H9 (cell line): ENCODE results near the gene SLC22A12. TPM values are rescaled to one million over a fixed set of nuclear protein-coding genes. Genes with fewer than 3 reads are reported as not detected.

ENCODE experiments used
- DNase-seq: peaks from one replicate; pipeline ENCODE4 v3.0.0-alpha.2; 2017
- H2AFZ ChIP-seq: one replicate; pipeline ENCODE4 v1.6.1; 2013; ENCODE audit warnings: mild to moderate bottlenecking, low read length, control low read depth, moderate library complexity
- H2AK5ac ChIP-seq: 2 replicates; pipeline ENCODE4 v1.6.1; 2013; ENCODE audit warnings: low read length, control low read depth, mixed read lengths; ENCODE audit not compliant: insufficient read length
- H2BK120ac ChIP-seq: one replicate; pipeline ENCODE4 v1.6.1; 2013; ENCODE audit warnings: low read depth, mild to moderate bottlenecking, low read length, control low read depth, inconsistent platforms; ENCODE audit not compliant: poor library complexity, severe bottlenecking
- H2BK12ac ChIP-seq: 2 replicates; pipeline ENCODE4 v1.6.1; 2013; ENCODE audit warnings: low read length, control low read depth, mixed read lengths, low read depth; ENCODE audit not compliant: insufficient read length
- H2BK15ac ChIP-seq: 2 replicates; pipeline ENCODE4 v1.6.1; 2013; ENCODE audit warnings: low read depth, low read length, control low read depth
- H2BK20ac ChIP-seq: one replicate; pipeline ENCODE4 v1.6.1; 2013; ENCODE audit warnings: low read depth, mild to moderate bottlenecking, low read length, control low read depth, inconsistent platforms; ENCODE audit not compliant: poor library complexity, severe bottlenecking
- H2BK5ac ChIP-seq: 2 replicates; pipeline ENCODE4 v1.6.1; 2013; ENCODE audit warnings: low read length, control low read depth, mixed read lengths; ENCODE audit not compliant: insufficient read length
- H3K14ac ChIP-seq: 2 replicates; pipeline ENCODE4 v1.6.1; 2013; ENCODE audit warnings: low read length, control low read depth; ENCODE audit not compliant: insufficient read depth
- H3K18ac ChIP-seq: 2 replicates; pipeline ENCODE4 v1.6.1; 2013; ENCODE audit warnings: low read depth, mild to moderate bottlenecking, mixed read lengths, low read length, control low read depth; ENCODE audit not compliant: insufficient read length
- H3K23ac ChIP-seq: 2 replicates; pipeline ENCODE4 v1.6.1; 2013; ENCODE audit warnings: low read length, control low read depth, mixed read lengths, low read depth; ENCODE audit not compliant: insufficient read length
- H3K23me2 ChIP-seq: 2 replicates; pipeline ENCODE4 v1.6.1; 2013; ENCODE audit warnings: low read depth, mild to moderate bottlenecking, mixed read lengths, low read length, control low read depth; ENCODE audit not compliant: insufficient read length, poor library complexity, severe bottlenecking
- H3K27ac ChIP-seq: 2 replicates; pipeline ENCODE4 v1.5.1; 2013; ENCODE audit warnings: low read length, control low read depth, mixed read lengths, low read depth; ENCODE audit not compliant: insufficient read length
- H3K27me3 ChIP-seq: 2 replicates; pipeline ENCODE4 v1.6.1; 2013; ENCODE audit warnings: low read length, control low read depth, inconsistent platforms; ENCODE audit not compliant: insufficient read depth
- H3K4ac ChIP-seq: 2 replicates; pipeline ENCODE4 v1.6.1; 2013; ENCODE audit warnings: low read depth, mild to moderate bottlenecking, control low read depth, inconsistent platforms, low read length, moderate library complexity
- H3K4me1 ChIP-seq: 2 replicates; pipeline ENCODE4 v1.6.1; 2013; ENCODE audit warnings: low read length, control low read depth, inconsistent platforms; ENCODE audit not compliant: insufficient read depth
- H3K4me2 ChIP-seq: 2 replicates; pipeline ENCODE4 v1.6.1; 2013; ENCODE audit warnings: low read length, control low read depth, mixed read lengths; ENCODE audit not compliant: insufficient read length, insufficient read depth
- H3K56ac ChIP-seq: 2 replicates; pipeline ENCODE4 v1.6.1; 2013; ENCODE audit warnings: low read depth, mild to moderate bottlenecking, mixed read lengths, low read length, control low read depth; ENCODE audit not compliant: insufficient read length
- H3K79me1 ChIP-seq: 2 replicates; pipeline ENCODE4 v1.6.1; 2013; ENCODE audit warnings: low read depth, mild to moderate bottlenecking, moderate library complexity, low read length, control low read depth, inconsistent platforms; ENCODE audit not compliant: insufficient read depth, poor library complexity, severe bottlenecking
- H3K79me2 ChIP-seq: 2 replicates; pipeline ENCODE4 v1.6.1; 2013; ENCODE audit warnings: low read length, control low read depth, inconsistent platforms; ENCODE audit not compliant: insufficient read depth
- H3K9ac ChIP-seq: 2 replicates; pipeline ENCODE4 v1.6.1; 2013; ENCODE audit warnings: low read length, control low read depth, mixed read lengths; ENCODE audit not compliant: insufficient read length; ENCODE audit errors: extremely low read depth
- H3K9me3 ChIP-seq: one replicate; pipeline ENCODE4 v1.6.1; 2013; ENCODE audit warnings: low read depth, low read length, inconsistent platforms; ENCODE audit not compliant: control insufficient read depth
- H3T11ph ChIP-seq: one replicate; pipeline ENCODE4 v1.6.1; 2013; ENCODE audit warnings: mild to moderate bottlenecking, low read length, control low read depth, inconsistent platforms
- H4K20me1 ChIP-seq: one replicate; pipeline ENCODE4 v1.6.1; 2013; ENCODE audit not compliant: control insufficient read depth, insufficient read length, insufficient read depth
- H4K5ac ChIP-seq: 2 replicates; pipeline ENCODE4 v1.6.1; 2013; ENCODE audit warnings: low read depth, mild to moderate bottlenecking, mixed read lengths, low read length, control low read depth; ENCODE audit not compliant: insufficient read length
- H4K8ac ChIP-seq: replicated peaks from 2 replicates; pipeline ENCODE4 v1.6.1; 2013; ENCODE audit warnings: low read length, control low read depth, mixed read lengths, low read depth; ENCODE audit not compliant: insufficient read length
- H4K91ac ChIP-seq: 2 replicates; pipeline ENCODE4 v1.6.1; 2013; ENCODE audit warnings: low read depth, mild to moderate bottlenecking, moderate library complexity, mixed read lengths, low read length, control low read depth; ENCODE audit not compliant: insufficient read length
- H3K27ac Mint-ChIP-seq, 3 experiments: 2 replicates in 2 of 3; 3 replicates in 1 of 3; pipeline ENCODE4 v1.8.0; 2020 to 2021; ENCODE audit warnings: mixed read lengths in 3 of 3, mild to moderate bottlenecking in 1 of 3, moderate library complexity in 1 of 3
- H3K27me3 Mint-ChIP-seq: 2 replicates; pipeline ENCODE4 v1.8.0; 2021; ENCODE audit warnings: low read depth, mild to moderate bottlenecking, moderate library complexity, mixed read lengths
- H3K36me3 Mint-ChIP-seq, 3 experiments: 2 replicates in 2 of 3; 3 replicates in 1 of 3; pipeline ENCODE4 v1.8.0; 2020 to 2021; ENCODE audit warnings: low read depth in 3 of 3, mixed read lengths in 3 of 3; ENCODE audit not compliant: insufficient read depth in 1 of 3
- H3K4me1 Mint-ChIP-seq, 2 experiments: 2 replicates each; pipeline ENCODE4 v1.8.0; 2020; ENCODE audit warnings: mixed read lengths in 2 of 2
- H3K4me3 Mint-ChIP-seq, 2 experiments: 2 replicates in 1 of 2; 3 replicates in 1 of 2; pipeline ENCODE4 v1.8.0; 2020 to 2021; ENCODE audit warnings: mild to moderate bottlenecking in 2 of 2, mixed read lengths in 2 of 2, moderate library complexity in 1 of 2
- H3K9me3 Mint-ChIP-seq, 2 experiments: 2 replicates in 1 of 2; 3 replicates in 1 of 2; pipeline ENCODE4 v1.8.0; 2020; ENCODE audit warnings: mild to moderate bottlenecking in 2 of 2, mixed read lengths in 2 of 2, moderate library complexity in 1 of 2
- WGBS: extraction: QIAGEN DNeasy Blood & Tissue Kit; methylation state at CpG from one replicate; pipeline ENCODE4 v1.1.7; 2013; ENCODE audit warnings: missing lambda C conversion rate, low lambda C conversion rate, mixed read lengths; ENCODE audit not compliant: insufficient read length; ENCODE audit errors: extremely low coverage; 5-methylcytosine and 5-hydroxymethylcytosine counted together
- total RNA-seq: library from RNA; stranded (reverse); gene quantifications from 2 replicates; pipeline ENCODE4 v1.2.1, GENCODE V29; 2021
- TF ChIP-seq, protein P1 (sequence below): fragments of 200-600 bp; sonication (generic); conservative IDR thresholded peaks from 3 replicates; pipeline ENCODE4 v1.8.0; 2021; ENCODE audit warnings: antibody characterized with exemption, mild to moderate bottlenecking

SLC22A12 gene
- total RNA-seq, 1 experiment from 2014 or later = not detected

DNA sequence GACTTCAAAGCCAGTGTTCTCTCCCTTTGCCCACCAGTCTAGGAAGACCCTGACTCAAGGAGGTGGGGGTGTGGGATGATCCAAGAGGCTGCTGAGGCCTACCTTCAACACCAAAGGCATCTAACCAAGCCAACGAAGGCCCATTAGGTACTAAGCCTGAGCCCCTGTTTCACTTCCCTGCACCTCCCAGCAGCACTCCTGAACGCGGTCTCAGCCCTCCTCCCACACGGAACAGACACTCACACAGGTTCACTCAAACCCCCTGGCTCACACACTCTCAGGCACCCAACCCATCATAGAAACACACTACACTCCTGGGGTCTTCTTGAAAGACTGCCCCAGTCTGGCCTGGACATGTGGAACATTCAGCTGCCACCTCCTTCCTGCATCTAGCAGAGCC, 40.7 kb downstream of the SLC22A12 start:
- no peak overlapping the region for H3K4me2 ChIP-seq
- H3K14ac ChIP-seq = no peak overlapping the region
- no peak overlapping the region for H4K5ac ChIP-seq
- no peak overlapping the region for H3K23ac ChIP-seq
- no peak overlapping the region for H4K91ac ChIP-seq
- H2BK15ac ChIP-seq = no peak overlapping the region
- TF ChIP-seq, protein P1, sequence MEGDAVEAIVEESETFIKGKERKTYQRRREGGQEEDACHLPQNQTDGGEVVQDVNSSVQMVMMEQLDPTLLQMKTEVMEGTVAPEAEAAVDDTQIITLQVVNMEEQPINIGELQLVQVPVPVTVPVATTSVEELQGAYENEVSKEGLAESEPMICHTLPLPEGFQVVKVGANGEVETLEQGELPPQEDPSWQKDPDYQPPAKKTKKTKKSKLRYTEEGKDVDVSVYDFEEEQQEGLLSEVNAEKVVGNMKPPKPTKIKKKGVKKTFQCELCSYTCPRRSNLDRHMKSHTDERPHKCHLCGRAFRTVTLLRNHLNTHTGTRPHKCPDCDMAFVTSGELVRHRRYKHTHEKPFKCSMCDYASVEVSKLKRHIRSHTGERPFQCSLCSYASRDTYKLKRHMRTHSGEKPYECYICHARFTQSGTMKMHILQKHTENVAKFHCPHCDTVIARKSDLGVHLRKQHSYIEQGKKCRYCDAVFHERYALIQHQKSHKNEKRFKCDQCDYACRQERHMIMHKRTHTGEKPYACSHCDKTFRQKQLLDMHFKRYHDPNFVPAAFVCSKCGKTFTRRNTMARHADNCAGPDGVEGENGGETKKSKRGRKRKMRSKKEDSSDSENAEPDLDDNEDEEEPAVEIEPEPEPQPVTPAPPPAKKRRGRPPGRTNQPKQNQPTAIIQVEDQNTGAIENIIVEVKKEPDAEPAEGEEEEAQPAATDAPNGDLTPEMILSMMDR = no peak
- no peak overlapping the region for H3K27ac ChIP-seq
- no peaks in the 10 kb centered on the region for H3K9me3 ChIP-seq
- no peak overlapping the region for H2AK5ac ChIP-seq
- no peak overlapping the region for H3K9ac ChIP-seq
- no peak overlapping the region for H3T11ph ChIP-seq
- H4K8ac ChIP-seq = no peak overlapping the region
- no peak overlapping the region for H3K4me3 Mint-ChIP-seq
- no peak overlapping the region for H3K18ac ChIP-seq
- H3K79me2 ChIP-seq = no peaks in the 10 kb centered on the region
- H3K27me3 Mint-ChIP-seq = peaks cover 61% of the 10 kb centered on the region
- H3K27ac Mint-ChIP-seq = no peak overlapping the region
- H2BK120ac ChIP-seq = no peak overlapping the region
- H2BK12ac ChIP-seq = no peak overlapping the region
- H3K4me1 Mint-ChIP-seq = peaks cover 12 to 33% of the 10 kb centered on the region in 2 experiments
- peaks cover 5% of the 10 kb centered on the region; the same call in 1 of the 2 replicates for H3K27me3 ChIP-seq
- no peak overlapping the region for H2BK5ac ChIP-seq
- no peaks in the 10 kb centered on the region; the same call in 1 of the 2 replicates for H3K4me1 ChIP-seq
- H2BK20ac ChIP-seq = no peak overlapping the region
- peaks cover 0 to 4% (median 0%) of the 10 kb centered on the region in 3 experiments; a peak in 1 of 7 replicates for H3K36me3 Mint-ChIP-seq
- DNase-seq = no peak
- H4K20me1 ChIP-seq = no peaks in the 10 kb centered on the region
- H3K9me3 Mint-ChIP-seq = peaks cover 0 to 3% of the 10 kb centered on the region in 2 experiments; a peak in 1 of 5 replicates
- H3K79me1 ChIP-seq = no peaks in the 10 kb centered on the region
- no peaks in the 10 kb centered on the region for H3K23me2 ChIP-seq
- no peak overlapping the region for H3K56ac ChIP-seq
- H3K4ac ChIP-seq = no peak overlapping the region
- no CpG with 5 or more reads among the region's 4 CpGs for WGBS
- no peak overlapping the region for H2AFZ ChIP-seq
